Vagina (tissue), 2 donors: ENCODE measurements around the gene RET.

Source experiments
- POLR2A ChIP-seq, 2 donors: fragments of 450-650 bp; IDR thresholded peaks; one replicate each; pipeline ENCODE4 v1.6.1; 2017; ENCODE audit warnings: antibody characterized with exemption in 2 of 2, mild to moderate bottlenecking in 2 of 2, moderate library complexity in 2 of 2
- POLR2AphosphoS5 ChIP-seq, 2 donors: sonication (generic); formaldehyde crosslinking; IDR thresholded peaks; one replicate each; pipeline ENCODE4 v1.9.0; 2017; ENCODE audit warnings: antibody characterized with exemption in 2 of 2, mild to moderate bottlenecking in 2 of 2, low read depth in 1 of 2; ENCODE audit not compliant: insufficient read depth in 1 of 2
- TF ChIP-seq, protein P1 (sequence below), 3 experiments: fragments of 450-650 bp in 2 of 3; fragments of 200-600 bp in 1 of 3; sonication (generic) in 1 of 3; IDR thresholded peaks; one replicate each; pipeline ENCODE4 v1.5.1; 2017 to 2019; ENCODE audit warnings: antibody characterized with exemption in 3 of 3, mild to moderate bottlenecking in 2 of 3, moderate library complexity in 2 of 3

DNA sequence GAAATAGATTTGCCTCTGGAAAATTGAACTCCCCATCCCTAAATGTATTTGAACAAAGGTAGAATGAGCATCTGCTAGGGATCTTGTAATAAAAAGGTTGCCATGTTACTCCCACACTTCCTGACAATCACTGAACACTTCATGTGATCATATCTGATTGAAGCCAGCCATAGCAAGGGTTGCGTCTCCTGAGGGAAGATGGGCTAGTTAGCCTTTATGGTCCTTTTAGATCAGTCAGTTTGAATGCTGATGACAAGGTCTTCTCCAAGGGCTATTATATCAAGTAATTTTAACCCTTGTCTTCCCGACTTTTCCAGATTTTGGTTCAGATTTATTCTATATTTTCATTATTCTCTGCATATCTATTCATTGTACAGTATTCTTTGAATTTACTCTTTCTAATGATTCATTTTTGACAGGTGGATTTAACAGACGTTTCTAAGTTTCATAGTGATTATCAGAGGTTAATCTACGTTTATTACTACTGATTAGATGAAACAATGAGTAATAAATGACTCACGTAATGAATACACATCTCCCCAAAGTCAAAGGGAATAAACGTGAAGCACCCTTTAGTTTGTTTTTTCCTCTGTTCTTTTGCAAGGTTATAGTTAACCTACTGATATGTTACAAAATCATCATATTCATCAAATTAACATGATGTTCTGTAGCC is 89.5 kb downstream of the RET start:
- TF ChIP-seq, protein P1, sequence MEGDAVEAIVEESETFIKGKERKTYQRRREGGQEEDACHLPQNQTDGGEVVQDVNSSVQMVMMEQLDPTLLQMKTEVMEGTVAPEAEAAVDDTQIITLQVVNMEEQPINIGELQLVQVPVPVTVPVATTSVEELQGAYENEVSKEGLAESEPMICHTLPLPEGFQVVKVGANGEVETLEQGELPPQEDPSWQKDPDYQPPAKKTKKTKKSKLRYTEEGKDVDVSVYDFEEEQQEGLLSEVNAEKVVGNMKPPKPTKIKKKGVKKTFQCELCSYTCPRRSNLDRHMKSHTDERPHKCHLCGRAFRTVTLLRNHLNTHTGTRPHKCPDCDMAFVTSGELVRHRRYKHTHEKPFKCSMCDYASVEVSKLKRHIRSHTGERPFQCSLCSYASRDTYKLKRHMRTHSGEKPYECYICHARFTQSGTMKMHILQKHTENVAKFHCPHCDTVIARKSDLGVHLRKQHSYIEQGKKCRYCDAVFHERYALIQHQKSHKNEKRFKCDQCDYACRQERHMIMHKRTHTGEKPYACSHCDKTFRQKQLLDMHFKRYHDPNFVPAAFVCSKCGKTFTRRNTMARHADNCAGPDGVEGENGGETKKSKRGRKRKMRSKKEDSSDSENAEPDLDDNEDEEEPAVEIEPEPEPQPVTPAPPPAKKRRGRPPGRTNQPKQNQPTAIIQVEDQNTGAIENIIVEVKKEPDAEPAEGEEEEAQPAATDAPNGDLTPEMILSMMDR (IDR thresholded peaks at IDR 0.05): no peak
- TF ChIP-seq POLR2A (IDR thresholded peaks at IDR 0.05) (no peak), POLR2AphosphoS5 (IDR thresholded peaks at IDR 0.05; ENCODE audit: insufficient read depth in 1 of 2, low read depth in 1 of 2) (no peak)
